Fibroblast of the aortic adventitia (primary cell): ENCODE data around the gene CACNA1B. TPM values are rescaled to one million over a fixed set of nuclear protein-coding genes. Genes with fewer than 3 reads are reported as not detected.

Experiments used
- DNase-seq: peaks from one replicate; pipeline ENCODE4 v3.0.0-alpha.2; 2010; ENCODE audit warnings: low read depth
- H3K4me3 ChIP-seq: 2 replicates; pipeline ENCODE4 v1.5.1; 2011; ENCODE audit warnings: low read depth, mild to moderate bottlenecking, control low read depth, low read length, moderate library complexity
- CTCF ChIP-seq: IDR thresholded peaks from 2 replicates; pipeline ENCODE4 v1.5.1; 2011; ENCODE audit warnings: mild to moderate bottlenecking, low read length, control low read depth, inconsistent platforms; ENCODE audit not compliant: insufficient read depth
- total RNA-seq: library from RNA; depleted of rRNA; stranded (reverse); fragments of >200 nt; gene quantifications from 2 replicates; pipeline ENCODE4 v1.2.3, GENCODE V29; 2012; ENCODE audit warnings: low replicate concordance

Gene CACNA1B
- total RNA-seq, 1 donor, result under 0.01 TPM

DNA sequence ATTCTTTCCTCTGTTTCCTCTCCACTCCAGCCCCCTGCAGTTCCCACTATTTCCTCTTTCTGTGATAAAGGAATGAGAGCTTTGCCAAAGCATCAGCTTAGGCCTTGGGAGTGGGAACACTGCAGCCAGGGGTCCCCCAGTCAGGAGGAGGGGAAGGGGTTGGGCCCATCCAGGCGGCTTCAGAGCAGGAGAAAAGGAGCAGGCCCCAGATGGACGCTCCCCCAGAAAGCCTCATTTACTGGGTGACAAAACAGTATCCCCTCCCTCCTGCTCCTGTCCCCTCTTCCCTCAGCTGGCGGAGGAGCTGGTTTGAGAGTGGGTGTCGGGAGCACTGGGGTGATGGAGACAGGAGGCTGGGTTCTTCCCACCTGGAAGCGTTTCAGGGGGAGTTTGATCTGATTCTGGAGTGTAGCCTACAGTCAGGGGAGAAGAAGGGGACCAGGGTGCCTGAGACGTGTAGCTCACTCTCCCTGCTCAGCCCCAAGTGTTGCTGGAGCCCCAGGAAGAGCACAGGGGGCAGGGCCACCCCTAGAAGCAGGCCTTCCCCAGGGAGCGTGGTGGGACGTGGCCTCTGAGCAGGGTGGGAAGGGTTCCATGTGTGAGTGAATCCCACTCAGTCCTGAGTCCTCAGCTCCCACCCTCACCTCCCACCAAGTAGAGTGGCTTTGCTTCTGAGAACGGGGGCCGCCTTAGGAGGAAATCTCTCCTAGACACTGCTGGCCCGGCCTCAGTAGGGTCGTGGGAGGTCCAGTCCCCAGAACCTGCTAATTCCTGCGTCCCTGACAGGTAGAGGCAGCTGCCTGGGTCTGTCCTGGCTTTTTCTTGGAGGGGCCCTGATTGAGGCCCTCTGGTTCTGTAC lies 173.1 kb downstream of the CACNA1B start:
- DNase-seq, result no peak
- no peak overlapping the region for H3K4me3 ChIP-seq
- no peak for TF ChIP-seq CTCF

DNA sequence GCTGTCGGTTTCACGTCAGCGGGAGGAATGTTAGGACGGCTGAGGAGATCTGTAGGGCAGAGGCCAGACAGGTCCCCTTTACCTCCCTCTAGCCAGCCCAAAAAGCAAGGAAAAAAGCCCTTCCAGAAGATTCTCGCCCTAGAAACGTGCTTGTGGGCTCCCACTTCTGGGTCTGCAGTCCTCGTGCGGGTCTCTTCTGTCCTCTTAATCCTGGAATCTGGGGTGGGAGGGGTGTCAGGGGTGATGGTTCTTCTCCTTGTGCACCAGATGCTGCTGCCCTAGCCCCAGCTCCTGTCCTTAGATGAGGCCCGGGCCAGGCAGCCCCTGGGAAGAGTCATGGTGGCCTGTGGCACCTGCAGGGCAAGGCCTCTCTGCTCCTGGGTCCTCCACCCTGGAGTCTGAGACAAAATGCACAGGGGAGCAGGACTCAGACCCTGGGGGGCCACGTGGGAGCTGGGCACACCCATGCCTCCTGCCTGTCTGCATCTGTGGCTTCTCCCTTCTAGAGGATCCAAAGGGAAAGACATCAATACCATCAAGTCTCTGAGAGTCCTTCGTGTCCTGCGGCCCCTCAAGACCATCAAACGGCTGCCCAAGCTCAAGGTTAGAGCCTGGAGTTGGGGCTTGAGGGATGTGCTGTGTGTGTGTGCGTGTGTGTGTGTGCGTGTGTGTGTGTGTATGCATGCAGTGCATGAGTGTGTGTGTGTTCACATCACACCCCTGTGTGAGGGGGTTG lies 174.2 kb downstream of the CACNA1B start:
- no peak overlapping the region for H3K4me3 ChIP-seq
- no peak for DNase-seq
- TF ChIP-seq CTCF, result no peak

DNA sequence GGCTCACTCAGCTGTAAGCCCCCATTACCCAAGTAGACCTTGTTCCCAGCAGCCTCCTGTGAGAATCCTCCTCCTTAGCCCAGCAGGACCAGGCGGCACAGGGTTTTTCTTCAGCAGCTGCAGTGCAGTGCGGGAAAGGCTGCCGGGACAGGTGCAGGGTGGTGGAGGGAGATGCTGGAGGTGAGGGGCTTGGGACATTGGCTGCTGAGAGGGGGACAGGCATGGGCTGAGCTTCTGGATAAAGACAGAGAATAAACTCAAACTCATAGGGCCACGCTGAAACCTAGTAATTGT lies 174.7 kb downstream of the CACNA1B start:
- DNase-seq, result no peak
- H3K4me3 ChIP-seq, result no peak overlapping the region
- no peak for TF ChIP-seq CTCF

DNA sequence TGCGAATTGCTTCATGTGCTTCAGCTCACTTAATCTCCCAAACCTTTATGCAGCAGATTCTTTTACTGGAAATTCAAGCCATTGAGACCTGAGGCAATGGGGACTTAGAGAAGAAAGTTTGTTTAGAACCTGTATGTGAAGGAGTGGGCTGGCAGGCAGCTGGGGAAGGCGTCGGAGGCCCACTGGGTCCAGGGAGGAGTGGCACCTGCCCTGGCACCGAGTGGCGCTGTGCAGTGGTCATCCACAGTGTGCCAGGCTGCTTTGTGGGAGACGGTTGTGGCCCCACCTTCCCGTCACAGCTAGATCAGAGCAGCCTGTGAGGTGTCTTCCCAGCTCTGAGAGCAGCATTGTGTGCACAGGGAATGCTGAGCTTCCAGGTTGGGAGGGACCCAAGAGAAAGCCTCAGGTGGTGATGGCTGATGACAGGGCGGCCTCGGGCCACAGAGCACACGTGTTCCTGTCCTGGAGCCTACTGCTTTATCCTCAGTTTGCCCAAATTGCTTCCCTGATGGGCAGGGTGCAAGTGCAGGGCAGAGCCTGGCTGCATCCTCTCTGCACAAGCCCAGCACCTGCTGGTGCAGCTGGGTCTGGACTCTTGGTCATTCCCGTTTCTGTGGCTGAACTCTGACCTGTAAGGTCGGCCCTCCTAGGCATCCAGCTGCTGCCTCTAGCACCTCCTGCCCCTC lies 175.2 kb downstream of the CACNA1B start:
- DNase-seq, result no peak
- TF ChIP-seq CTCF, result no peak
- H3K4me3 ChIP-seq, result no peak overlapping the region

DNA sequence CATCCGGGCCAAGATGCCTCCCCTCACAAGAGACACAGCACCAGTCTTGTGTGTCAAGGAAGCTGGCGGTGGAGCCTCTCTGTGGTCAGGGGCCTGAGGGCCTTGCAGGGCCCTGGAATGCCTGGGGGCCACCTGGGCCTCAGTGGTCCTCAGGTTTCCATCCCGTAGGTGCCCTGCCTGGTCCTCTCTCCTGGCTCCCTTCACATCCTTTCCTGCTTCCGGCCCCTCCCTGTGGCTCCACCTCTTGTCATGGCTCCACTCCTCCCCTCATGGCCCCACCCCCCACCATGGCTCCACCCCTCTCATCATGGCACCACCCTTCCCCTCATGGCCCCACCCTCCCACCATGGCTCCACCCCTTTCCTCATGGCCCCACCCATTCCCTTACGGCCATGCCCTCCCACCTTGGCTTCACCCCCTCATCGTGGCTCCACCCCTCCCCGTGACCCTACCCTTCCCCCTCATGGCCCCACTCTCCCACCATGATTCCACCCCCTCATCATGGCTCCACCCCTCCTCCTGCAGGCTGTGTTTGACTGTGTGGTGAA lies 175.8 kb downstream of the CACNA1B start:
- no peak for TF ChIP-seq CTCF
- no peak for DNase-seq

DNA sequence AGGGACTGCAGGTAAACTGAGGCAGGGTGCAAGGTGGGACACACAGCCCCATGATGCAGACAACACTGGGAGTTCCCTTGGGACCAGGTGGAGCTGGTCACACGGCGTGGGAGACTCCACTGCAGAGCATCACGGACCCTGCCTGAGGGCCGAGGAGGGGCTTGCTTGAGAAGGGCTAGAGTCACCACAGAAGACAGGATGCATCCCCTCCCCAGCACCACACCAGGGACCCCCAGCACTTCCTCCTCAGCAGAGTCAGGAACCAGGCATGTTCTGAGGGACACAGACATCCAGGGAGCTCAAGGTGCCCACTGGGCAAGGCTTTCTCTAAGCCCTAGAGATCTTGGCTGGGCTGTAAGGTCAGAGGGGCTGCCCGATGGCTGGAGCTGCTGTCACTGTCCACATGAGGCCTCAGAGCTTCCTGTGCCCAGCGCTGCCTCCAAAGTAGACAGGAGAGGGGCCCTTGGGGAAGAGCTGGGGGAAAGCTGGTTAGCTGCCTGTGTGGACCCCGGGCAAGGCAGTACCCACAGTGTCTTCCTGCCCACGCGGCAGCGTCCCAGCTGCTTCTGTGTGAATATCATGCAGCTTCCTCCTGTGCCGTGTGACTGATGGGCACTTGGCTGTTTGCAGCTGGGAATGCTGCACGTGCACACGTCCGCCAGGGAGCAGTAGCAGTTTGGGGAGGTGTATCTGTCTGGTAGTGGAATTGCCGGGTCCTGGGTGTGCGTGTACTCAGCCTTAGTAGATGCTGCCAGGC lies 176.6 kb downstream of the CACNA1B start:
- no peak overlapping the region for H3K4me3 ChIP-seq
- DNase-seq, result no peak
- TF ChIP-seq CTCF, result no peak

More for the DNA sequence above, 175.8 kb downstream of the CACNA1B start:
- H3K4me3 ChIP-seq, result no peak overlapping the region
